GM19372 (cell line): Measurements from ENCODE around the gene ARID1A.
A peak's percentile ranks its signal among the peaks of the same experiment; 100 is the strongest.
"Not testable (repeated sequence)": the region's sequence is repeated elsewhere in the genome, so short reads cannot be mapped to it uniquely, and the experiment has no call there.

Experiments used
- ATAC-seq: cut with Tn5 transposase; IDR thresholded peaks from one replicate; pipeline ENCODE4 v1.9.1; 2021; ENCODE audit warnings: mild to moderate bottlenecking, low read depth, moderate library complexity; ENCODE audit not compliant: unreplicated experiment

ARID1A gene

DNA sequence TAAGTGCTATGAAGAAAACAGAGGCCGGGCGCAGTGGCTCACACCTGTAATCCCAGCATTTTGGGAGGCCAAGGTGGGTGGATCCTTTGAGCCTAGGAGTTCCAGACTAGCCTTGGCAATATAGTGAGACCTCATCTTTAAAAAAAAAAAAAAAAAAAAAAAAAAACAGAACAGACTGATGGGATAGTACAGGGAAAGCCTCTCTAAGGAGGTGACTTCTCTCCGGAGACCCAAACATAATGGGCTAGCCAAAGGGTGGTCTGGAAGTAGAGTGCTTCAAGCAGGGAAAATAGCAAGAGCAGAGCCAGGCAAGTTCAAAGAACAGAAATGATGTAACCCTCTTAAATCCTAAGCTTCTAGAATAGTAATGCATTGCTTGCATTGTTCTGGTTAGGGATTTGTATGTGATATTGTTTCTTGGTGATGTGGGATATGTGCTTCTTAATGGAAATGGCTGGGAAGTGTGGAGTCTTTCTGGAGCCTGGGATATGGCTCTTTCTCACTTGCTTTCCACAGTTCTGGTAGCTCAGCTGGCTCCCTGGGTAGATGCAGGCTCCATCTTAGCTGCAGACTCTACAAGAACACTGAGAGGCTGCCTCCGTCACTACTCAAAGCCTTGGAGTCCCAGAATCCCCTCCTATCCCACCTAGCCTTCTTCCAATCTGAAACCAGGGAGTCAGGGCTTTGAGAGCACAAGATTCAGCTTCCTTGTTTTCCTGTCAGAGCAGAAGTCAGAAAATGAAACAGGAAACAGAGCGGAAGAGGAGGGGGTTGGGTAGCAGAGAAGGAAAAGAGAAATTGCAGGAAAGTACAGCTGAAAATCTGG is 90.0 kb downstream of the ARID1A start:
- ATAC-seq = no peak

DNA sequence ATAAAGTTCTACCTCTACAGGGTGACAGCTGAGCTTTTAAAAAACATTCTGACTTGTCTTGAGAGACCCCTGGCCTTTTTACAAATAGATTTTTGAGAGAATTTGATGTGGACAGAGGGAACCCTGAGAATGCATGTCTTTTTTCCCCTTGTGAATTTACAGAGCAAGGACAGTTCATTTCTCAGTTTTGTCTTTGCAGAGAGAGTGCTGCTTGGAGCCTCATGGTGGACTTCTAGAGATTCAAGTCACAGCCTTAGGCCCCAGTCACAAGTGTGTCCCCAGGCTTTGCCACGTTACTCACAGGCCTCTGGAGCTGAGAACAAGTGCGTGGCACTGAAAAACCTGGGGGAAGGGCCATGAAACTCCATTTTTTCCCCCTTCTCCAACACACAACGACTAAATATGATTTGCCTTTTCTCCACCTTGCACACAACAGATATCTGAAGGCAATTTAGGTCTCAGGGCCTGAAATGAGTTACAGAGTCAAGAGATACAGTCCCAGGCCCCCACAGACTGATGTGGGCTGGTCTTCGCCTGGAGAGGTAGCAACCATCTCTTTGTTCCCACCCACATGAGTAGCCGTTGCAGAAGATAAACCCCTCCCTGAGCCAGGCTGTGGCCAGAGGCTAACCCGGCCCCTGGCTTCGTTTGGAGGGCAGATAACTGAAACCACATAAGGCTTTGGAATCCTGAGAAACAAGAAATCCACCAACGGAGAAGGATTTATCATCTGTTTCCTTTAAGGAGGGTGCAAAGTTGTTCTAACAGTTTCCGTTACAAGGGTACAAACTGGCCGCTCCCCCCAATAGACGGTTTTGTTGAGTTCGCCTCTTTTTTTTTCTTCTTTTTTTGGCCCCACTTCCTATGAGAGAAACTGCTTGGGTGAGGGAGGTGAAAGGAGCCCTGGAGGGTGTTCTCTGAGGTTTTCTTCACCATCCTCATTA is 90.9 kb downstream of the ARID1A start:
- ATAC-seq = peak; percentile 23

DNA sequence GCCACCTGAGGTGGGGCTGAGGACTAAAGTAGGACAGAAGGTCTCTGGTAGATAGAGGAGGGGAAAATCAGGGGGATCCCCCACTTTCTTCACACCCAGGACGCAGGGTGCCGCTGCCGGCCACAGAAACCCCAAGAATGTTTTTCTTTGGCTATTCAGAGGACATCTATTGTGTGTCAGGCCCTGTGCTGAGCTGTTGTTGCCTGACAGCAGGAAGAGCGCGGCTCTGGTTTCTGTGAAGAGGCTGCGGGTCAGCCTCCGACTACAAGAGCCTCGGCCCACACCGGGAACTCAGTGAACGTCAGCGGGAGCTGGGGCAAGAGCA is 91.5 kb downstream of the ARID1A start:
- ATAC-seq = peak; percentile 37

DNA sequence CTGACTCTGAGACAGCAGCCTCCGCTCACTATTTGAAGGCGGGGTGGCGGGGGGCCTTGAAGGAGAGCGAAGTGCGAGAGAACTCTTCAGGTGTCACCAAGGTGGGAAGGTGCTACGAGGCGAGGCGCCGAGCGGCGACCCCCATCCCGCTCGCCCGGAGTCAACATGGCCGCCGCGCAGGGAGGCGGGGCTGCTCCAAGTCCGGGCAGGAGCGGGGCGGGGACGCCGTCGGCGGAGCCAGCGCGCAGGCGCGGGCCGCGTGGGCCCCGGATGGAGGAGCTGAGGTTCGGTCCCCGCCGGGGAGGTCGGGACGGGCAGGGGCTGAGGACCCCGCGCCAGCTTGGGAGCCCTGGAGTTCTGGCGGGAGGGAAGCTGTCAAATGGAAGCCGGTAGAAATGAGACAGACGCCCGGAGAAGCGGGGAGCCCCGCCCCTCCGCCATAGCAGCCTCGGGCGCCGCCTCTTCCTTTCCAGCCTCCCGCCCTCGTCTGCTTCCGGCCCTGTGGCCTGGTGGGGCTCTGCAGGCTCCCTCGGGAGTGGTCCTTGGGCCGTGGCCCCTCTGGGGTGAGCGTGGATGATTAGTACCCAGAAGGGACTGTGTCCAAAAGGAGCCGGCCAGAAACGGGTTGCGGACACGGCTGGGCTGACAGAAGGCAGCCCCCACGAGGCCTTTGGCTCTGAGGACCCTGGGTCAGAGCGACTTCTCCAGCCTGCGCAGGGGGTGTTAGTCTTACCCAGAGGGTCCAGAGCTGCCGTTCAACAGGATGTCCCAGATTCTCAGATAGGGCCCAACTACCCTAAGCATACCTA is 92.1 kb downstream of the ARID1A start, which contains the start of gene PIGV:
PIGV (plus strand) TSS at position 245 of the 809 bp plus-strand sequence. CDS start 2,866 bp downstream, outside the sequence.
- peak; percentile 64 for ATAC-seq

DNA sequence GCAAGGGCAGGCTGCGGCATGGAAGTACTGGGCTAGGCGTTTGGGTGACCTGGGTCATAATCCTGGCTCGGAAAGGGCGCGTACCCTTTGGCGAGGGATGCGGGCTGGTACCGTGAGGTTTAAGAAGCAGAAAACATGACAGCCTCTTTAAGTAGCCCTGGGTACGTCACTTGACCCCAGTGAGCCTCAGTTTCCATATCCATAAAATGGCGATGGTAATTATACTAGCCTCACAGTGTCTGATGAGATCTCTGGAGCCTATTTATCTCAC is 92.6 kb downstream of the ARID1A start:
- no peak for ATAC-seq

DNA sequence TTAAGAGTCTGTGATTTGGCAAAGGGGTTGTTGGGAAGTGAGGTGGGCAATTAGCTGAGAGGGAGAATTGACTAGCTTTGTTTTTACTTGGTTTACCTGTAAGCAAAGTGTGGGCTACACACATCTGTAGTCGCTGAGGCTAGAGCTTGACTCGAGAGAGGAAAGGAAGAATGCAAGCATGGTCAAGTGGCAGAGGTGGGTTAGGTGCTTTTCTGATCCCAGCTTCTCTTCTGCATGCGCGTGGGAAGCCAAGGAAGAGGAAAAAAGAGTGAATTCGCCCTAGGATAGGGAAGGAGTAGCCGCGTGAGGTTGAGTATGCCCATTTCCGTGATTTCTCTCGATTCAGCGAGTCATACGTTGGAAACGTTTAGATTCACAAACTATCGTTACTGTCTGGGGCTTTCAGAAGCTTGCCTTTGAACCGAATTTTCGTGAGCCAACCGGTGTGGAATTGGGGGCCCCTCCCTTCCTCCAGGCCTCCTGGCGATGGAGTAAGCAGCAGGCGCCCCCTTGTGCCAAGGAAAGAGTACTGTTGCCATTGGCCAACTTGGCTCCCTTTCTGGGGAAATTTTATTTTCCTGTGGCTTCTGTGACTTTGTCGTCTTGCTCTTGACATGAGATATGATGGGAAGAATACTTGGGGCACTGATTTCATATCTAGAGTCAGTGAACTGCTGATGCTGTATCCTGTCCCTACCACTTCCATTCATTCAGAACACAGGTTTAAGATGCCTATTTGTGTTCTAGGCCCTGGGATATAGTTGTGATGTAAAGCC is 93.2 kb downstream of the ARID1A start:
- ATAC-seq = no peak

DNA sequence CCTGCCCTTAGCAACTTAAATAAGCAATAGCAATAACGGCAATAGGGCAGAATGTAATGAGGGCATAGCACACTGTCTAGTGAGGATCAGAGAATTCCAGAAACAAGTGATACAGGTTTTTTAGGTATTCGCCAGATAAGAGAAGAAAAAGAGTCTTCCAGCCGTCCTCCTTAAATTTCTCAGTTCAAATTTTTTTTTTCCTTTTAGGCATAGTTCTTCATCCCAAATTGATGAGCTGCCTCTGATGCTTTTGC is 93.7 kb downstream of the ARID1A start:
- no peak for ATAC-seq

DNA sequence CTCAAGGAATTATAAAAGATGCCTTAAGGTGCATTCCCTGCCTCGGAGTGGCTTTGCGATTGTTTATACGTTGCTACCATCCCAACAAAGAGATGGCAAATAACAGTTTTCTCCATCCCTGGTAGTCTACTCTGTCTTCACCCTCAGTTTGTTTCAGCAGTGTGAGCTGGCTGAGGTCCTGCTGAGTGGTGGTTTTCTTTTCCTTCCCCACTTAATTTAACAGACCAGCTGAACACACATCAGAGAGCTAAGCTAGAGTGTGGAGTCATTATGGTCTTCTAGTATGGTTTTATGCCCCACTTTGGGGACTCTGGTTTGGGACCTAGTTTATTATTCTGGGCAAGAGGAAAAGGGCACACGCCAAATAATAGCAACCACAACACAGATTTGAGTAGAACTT is 94.1 kb downstream of the ARID1A start:
- ATAC-seq = no peak

DNA sequence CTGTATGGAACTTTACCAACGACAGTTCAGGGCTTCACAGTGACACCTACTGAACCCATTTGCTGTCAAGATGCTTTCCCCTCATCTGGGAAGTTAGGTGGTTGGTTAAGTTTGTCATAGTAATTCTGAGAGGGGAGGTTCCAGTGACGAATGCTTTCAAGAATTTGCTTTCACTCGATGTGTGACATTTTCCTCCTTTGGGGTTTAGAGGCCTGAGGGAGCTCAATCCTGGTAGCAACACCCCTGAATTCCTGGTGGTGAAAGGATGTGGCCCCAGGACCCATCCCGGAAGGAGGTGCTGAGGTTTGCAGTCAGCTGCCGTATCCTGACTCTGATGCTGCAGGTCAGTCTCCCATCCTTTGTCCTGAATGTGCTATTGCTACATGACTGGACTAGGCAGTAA is 94.7 kb downstream of the ARID1A start:
- ATAC-seq = no peak

DNA sequence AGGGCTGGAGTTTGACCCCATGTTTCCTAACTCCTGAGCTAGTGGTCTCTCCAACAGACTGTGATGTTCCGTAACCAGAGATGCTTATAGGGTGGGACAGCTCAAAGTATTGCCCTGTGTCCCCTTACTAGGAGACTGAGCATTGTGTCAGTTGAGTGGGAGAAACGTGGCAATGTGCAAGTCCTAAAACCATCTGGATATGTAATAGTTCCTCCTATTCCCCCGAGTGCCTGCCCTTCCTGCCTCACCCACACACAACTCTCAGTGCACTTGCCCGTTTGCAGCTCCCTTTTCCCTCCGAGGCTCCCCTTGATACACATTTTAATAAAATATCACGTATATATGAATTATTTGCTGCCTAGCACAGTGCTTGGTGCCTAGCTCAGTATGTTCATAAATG is 95.3 kb downstream of the ARID1A start:
- ATAC-seq = no peak

DNA sequence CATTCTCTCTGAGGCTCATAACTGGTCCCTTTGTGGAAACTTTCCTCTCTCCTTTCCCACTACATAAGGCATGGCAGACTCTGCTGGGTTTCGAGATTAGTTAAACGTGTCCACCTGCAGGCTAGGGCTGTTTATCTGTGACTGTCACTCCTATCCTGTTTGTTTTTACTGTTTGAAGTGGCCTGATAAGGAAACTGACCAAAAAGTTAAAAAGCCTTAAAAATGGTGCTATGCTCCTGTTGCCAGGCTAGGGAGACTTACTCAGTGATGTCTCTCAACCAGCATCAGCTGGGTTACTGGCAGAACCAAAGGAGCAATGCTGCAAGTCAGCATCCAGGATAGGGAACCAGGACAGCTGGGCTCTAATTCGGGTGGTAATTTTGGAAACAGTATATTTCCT is 95.8 kb downstream of the ARID1A start:
- ATAC-seq = no peak

DNA sequence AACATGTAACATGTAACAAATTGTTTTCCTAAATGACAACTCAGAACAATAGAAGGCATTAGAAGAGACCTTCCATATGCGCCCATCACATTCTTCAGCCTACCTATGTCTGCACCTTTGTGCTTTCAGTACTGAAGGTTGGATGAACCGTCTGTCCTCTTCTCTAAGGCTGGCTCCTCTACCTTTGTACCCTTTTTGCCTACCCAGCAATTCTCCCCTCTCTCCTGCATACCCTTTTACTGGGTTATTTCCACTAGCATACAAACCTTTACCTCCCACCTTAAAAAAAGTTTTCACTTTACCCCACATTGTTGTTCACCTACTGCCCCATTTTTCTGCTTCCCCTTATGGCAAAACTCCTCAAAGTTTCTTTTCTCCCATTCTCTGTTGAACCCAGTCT is 97.1 kb downstream of the ARID1A start:
- no peak for ATAC-seq

DNA sequence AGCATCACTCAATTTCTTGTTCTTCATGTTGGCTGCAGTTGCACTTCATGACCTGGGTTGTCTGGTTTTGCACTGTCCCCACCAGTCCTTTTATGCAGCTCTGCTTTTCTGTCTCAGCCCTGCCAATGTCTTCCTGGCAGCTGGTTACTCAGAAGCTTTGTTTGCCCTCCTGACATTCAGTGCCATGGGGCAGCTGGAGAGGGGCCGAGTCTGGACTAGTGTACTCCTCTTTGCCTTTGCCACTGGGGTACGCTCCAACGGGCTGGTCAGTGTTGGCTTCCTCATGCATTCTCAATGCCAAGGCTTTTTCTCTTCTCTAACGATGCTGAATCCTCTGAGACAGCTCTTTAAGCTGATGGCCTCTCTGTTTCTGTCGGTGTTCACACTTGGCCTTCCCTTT is 98.6 kb downstream of the ARID1A start:
- ATAC-seq = no peak

DNA sequence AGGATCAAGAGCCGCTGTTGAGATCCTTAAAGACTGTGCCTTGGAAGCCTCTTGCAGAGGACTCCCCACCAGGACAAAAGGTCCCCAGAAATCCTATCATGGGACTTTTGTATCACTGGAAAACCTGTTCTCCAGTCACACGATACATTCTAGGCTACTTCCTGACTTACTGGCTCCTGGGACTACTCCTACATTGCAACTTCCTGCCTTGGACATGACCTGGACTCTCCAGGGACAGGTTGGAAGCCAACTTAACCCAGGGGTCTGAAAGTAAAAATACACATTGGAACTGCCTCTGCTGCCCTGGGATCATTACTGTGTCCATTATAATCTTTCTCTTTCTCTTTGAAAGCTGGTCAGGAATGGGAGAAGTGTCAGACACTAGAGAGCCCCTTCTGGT is 101.8 kb downstream of the ARID1A start:
- ATAC-seq = no peak

DNA sequence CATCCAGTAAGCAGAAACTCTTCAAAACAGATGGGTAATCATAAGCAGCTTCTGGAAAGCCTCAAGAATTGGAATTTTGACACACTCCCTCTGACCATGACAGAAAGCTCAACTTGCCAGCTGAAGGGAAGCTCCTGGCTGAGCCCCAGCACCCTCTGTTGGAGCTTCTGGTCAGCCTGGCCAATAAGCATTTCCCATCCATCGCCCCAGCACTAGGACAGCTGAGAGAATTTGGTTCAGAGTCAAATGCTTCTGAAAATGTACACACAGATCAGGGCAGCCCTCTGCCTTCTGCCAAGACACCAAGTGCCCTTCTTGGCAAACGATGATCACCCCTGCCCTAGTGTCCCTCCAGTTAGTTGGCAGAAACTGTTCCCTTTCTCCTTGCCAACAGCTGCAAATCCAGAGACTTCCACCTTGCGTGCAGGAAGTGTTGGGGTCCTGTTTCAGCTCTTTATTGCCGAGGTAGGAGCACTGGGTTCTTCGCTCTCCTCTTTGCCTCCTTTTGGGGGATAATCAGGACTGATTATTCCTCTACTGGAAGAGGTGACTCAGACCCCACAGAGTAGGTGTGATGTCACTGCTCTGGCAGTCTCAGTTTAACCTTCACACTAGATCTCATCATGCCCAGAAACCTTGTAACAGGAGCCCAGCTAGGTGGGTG is 103.8 kb downstream of the ARID1A start:
- no peak for ATAC-seq

DNA sequence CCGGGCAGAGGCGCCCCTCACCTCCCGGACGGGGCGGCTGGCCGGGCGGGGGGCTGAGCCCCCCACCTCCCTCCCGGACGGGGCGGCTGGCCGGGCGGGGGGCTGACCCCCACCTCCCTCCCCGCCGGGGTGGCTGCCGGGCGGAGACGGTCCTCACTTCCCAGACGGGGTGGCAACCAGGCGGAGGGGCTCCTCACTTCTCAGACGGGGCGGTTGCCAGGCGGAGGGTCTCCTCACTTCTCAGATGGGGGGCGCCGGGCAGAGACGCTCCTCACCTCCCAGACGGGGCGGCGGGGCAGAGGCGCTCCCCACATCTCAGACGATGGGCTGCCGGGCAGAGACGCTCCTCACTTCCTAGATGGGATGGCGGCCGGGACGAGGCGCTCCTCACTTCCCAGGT is 108.1 kb downstream of the ARID1A start:
- not testable (repeated sequence) for ATAC-seq

DNA sequence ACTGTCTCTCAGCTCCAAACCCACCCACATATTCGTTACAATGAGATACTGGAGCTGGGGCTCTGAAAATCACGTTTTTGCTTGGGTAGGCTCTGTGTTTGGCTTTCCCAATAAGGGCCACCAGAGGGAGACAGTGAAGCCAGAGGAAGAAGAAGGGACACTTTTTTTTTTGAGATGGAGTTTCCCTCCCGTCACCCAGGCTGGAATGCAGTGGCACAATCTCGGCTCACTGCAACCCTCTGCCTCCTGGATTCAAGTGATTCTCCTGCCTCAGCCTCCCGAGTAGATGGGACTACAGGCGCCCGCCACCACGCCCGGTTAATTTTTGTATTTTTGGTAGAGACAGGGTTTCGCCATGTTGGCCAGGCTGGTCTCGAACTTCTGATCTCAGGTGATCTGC is 114.3 kb downstream of the ARID1A start:
- not testable (repeated sequence) for ATAC-seq

DNA sequence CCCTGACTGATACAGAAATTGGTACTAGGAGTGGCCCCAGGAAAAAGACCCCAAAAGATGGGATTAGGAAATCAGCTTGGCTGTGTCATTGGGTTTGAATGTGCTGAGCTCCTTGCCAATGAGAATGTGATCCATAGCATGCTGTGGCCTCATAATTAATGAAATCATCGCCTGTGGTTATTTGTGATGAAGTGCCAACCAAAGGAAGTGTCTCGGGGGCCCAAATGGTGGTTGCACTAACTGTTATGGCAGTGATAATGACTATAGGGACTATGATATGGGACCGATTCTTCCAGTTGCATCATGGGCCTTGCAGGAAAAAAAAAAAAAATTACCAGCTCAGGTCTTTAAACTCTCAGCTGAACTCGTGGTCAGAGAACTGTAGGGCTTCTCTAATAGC is 115.2 kb downstream of the ARID1A start:
- no peak for ATAC-seq

DNA sequence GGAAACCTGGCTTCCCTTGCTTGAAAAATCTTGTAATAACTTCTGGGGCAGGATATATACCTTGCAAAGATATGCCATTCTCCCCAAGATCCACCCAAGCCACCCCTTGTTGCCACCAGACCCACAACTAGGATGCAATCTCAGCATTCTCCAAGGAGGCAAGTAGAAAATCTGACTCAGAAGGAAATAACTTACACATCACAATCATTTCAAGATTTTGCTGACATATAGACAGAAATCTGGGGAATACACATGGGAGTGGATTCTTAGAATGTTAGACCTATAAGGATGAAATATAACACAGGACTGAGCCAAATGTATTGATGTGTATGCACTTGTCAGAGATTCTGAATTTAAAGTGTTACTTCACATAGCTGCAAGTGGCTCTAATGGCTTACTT is 115.9 kb downstream of the ARID1A start:
- ATAC-seq = no peak

DNA sequence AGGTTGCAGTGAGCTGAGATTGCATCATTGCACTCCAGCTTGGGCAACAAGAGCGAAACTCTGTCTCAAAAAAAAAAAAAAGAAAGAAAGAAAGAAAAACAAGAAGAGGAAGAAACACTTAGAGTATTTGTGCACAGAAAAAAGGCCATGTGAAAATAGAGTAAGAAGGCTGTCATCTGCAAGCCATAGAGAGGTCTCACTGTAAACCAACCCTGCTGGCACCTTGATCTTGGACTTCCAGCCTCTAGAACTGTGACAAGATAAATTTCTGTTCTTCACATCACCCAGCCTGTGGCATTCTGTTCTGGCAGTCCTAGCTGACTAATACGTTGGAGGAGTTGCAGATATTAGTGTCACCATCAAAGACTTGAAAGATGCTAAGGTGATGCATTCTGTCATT is 118.6 kb downstream of the ARID1A start:
- no peak for ATAC-seq
